Kasumi-1 (cell line): Measurements from ENCODE around the gene VASH2.
"Not testable (repeated sequence)": the region's sequence is repeated elsewhere in the genome, so short reads cannot be mapped to it uniquely, and the experiment has no call there.

Experiments
- DNase-seq, 2 experiments: peaks; one replicate each; lab custom pipeline; 2025; lab: John Stamatoyannopoulos, UW

Gene VASH2

DNA sequence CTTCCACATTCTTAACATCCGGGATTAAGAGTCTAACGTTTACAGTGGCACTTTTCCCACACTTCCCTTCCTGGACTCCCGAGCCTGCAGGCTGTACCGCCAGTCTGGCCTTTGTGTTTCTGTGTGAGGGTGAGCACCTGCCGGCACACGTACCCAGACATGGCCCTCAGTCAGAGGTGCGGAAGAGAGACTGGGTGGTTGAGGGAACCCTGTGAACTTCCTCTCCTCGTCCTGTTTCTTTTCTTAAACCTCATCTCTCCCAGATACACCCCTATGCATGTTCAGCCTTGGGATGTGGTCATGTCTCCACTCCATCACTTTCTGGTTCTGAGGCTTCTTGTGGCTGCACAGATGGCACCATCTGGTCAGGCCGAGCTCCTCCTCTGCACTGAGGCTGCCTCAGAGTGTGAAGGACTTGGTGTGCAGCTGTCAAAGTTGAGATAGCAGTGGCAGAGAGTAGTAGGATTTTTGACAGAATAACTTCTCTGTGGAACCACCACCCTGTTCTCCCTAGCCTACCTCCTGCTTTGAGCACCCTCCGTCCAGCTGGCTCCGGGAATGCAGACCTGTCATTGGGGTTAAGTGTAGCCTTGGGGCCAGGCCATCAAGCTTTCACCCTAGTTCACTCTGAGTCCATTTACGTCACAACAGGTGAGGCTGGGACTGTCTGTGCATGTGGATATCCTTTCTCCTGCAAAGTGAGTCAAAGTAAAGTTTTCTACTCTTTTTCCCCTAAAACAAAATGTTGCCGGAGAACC lies 31.4 kb downstream of the VASH2 start:
- no peak for DNase-seq

DNA sequence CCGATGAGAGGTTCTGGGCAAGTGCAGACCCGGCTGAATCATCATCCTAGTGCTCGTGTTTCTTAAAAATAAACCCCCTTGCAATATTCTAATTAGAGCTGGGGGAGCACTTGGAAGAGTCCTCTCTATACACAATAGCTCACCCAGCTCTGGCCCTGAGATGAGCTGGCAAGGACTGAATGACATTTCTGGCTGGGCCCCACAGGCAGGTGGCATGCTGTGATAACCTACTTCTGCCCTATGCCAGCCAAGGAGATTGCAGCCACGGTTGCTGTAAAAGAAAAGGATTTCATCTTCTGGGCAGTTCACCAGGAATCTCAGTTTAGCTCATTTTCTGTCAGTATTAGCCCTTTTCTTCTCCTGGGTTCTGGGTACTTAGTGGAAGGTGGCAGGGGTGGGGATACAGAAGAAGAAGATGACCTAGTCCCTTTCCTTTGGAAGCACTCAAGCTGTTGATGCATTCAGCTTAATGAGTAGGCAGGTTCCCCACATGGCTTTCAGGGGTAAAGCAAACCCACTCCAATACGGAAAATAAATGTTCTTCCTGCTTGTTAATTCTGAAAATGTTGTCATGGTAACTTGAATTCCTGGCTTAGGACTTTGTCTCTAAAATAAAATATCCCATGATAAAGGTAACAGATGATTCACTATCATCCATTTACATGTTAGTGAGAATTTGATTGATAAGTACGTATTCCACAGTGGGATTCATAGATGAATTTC lies 32.2 kb downstream of the VASH2 start:
- no peak for DNase-seq

DNA sequence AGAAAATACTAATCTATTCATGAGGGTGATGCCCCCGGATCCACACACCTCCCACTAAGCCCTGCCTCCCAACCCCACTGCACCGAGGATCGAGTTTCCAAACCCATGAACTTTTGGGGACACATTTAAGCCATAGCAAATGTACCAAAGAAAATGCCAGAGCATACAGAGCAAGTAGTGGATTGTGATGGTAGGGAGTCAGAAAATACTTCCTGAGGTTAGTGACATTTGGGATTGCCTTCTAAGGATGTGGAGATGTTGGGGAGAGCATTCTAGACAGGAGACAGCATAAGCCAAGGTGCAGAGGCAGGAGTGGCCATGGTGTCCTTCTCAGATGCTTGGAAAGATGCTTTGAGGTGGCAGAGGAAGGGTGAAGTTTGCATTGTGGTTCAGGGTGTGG lies 33.1 kb downstream of the VASH2 start:
- DNase-seq = no peak

DNA sequence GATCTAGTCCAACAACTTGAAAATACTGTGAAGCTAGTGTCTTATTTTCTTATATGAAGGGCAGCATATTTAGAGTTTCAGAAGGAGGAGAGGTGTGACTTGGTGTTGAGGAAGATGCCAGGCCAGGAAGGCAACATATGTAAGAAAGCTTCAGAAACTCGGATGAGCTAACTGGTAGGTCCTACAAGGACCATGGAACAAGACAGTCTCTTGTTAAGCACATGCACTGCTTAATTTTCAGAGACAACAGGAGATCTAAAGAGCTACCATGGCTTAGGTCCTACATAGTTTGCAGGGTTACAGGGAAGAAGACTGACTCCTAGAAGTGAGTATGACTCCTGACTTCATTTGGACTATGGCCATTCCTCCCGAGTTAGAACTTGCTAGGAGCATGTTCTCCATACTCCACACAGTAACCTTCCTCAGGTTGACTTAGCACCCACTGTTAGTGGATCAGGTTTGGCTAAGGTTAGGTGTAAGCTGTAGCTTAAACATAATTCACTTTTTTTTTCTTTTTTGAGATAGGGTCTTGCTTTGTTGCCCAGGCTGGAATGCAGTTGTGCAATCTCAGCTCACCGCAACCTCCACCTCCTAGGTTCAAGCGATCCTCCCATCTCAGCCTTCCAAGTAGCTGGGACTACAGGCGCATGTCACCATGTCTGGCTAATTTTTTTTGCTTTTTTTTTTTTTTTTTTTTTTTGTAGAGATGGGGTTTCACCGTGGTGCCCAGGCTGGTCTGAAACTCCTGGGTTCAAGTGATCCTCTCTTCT lies 34.4 kb downstream of the VASH2 start:
- DNase-seq = no peak

DNA sequence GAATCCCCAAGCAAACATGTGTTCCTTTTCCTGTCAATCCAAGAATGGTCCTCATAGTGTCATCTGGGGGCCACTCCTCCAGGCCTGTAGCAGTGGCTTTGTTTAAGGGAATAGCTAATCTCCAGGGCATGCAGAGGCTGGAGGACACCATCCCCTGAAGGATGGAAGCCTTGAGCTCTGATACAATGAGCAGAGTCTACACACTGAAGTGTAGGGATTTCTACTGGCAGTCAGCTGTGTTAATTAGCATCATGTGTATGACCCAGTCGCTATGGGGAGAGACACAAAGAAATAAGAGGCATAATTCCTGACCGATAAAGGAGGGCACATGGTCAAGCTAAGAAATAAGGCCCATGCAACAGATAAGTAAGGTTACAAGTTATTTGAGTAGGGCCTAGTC lies 36.2 kb downstream of the VASH2 start:
- DNase-seq = no peak

DNA sequence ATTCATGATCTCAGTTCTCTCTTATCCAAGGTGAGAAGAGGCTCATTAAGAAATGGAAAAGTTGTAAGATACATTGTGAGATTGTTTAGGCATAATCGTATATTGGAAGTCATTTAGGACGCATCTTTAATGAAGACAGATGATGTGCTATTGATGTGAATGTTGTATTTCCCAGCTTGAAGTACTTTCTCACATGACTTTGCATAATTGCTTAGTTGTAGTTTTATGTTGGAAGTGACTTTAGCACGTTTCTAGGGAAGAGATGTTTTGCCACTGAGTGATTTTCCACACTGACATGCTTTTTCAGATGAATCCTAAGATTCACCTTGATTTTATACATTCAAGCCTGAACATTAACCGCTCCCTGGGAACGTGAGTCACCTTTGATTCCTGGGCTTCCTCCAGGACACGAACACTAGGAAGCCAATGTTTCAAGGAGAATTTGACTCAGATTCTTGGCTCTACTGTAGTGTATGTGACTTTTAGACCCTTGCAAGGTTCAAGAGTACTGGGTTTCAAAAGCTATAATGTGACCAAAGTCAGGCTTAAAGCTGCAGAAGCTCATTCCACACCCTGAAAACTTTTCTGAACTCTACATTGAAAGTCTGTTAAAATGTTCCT lies 37.5 kb downstream of the VASH2 start:
- no peak for DNase-seq

GRCh38 chr1:212990276-212990675 lies 39.9 kb downstream of the VASH2 start:
- DNase-seq = no peak

DNA sequence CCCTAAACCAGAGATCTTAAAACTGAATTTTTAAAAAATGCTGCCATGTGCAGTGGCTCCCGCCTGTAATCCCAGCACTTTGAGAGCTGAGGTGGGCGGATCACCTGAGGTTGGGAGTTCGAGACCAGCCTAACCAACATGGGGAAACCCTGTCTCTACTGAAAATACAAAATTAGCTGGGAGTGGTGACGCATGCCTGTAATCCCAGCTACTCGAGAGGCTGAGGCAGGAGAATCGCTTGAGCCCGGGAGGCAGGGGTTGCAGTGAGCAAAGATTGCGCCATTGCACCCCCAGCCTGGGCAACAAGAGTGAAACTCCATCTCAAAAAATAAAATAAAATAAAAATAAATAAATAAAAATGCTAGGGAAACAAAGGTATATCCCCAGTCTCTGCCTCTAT lies 43.6 kb downstream of the VASH2 start:
- not testable (repeated sequence) for DNase-seq

DNA sequence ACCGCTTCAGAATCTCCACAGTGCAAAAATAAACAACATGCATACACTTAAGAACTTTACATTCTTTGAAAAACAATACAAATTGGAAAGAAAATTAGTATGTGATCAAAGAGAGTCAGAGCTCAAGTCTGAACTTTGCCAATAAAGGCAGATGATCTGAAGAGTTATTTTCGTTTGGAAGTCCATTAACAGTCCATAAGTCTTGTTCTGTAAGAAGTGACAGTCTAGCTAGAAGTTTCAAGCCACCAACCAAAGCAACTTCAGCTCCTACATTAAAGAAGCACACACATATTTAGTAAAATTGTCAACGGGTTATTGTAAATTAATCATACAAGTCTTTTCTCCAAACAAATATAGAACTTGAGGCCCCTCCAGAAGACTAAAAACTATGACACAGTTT lies 44.6 kb downstream of the VASH2 start:
- no peak for DNase-seq

DNA sequence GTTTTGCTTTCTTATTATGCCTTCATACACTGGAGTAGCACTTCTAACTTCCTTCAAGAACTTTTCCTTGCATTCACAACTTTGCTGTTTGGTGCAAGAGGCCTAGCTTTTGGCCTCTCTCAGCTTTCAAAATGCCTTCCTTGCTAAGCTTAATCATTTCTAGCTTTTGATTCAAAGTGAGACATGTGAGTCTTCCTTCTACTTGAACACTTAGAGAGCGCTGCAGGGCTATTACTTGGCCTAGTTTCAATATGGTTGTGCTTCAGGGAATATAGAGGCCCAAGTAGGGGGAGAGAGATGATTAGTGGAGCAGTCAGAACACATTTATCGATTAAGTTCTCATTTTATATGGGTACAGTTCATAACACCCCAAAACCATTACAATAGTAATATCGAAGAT lies 52.9 kb downstream of the VASH2 start:
- no peak for DNase-seq

GRCh38 chr1:213008564-213008963 lies 58.2 kb downstream of the VASH2 start:
- DNase-seq = peak in 1 of 2 experiments; percentile 8

DNA sequence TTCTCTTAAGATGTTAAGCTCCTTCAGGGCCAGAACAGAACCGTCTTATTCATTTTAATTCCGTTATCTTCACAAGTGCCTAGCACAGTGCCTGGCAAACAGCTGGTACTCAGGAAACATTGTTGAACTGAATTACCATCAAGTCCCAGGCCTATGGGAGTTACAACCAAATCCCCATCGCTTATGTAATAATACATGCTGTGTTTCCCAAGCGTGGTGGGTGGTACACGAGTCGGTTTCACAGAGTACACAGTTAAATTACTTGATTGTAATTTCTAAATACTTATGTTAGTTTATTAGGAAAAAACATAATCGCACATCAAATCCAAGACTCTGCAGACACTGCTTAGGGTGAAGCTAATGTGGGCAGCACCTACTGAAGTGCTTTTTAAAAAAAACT lies 64.3 kb downstream of the VASH2 start:
- peak in 1 of 2 experiments; percentile 37 for DNase-seq

DNA sequence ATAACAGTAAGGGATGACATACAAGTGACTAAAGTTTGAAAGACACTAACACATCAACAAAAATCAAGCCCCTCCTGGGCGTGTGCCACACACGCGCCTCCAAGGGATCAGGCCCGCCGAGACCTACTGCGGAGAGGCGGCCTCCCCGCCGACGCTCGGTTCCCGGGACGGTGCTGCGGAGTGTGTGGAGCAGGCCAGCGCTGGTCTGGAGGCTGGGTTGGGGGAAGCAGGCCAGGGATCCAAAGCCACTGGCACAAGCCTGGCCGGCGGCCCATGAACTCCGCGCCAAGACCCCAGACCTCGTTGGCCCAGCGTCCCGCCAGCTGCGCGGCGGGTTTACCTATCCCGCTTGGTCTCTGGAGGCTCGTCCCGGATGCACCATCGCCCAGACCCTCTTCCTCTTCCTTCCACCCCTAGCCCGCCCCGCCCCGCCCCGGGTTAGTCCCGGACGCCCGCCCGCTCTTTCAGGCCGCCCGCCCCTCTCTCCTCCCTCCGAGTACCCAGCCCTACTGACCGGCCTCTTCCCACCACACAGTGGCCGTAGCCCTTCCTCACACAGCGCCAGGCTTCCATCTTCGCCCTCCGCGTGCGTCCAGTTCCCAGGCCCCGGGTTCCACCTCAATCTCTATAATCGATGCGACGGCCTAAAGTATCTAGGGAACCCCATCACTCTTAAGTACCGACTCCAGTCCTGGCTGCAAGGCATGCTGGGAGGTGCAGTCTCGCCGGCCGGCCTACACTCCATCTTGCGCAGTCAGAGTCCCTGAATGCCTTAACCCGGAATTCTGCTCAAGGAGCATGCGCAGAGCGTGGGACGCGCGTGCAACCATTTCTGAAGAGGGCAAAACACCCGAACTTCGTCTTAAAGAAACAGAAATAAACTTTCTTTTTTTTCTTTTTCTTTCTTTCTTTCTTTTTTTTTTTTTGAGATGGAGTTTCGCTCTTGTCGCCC lies 65.0 kb downstream of the VASH2 start, which contains the start of gene ANGEL2:
Gene ANGEL2, minus strand, starts transcription at position 769 of the 952 bp plus-strand sequence. Its CDS starts 196 bp downstream, at position 573.
- peak; percentile 96 to 98 for DNase-seq

GRCh38 chr1:213017447-213018273 lies 67.3 kb downstream of the VASH2 start:
- DNase-seq = no peak

DNA sequence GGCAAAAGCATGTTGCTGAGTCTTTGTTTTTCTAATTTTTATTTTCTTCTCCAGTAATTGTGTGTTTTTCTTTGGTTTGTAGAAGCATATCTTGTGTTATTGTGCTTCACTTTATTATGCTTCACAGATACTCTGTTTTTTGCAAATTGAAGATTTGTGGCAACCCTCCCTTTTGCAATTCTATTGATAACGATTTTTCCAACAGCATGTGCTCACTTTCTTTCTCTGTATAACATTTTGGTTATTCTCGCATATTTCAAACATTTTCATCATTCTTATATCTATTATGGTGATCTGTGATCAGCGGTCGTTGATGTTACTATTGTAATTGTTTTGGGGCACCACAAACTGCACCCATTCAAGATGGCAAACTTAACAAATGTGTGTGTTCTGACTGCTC lies 69.1 kb downstream of the VASH2 start:
- DNase-seq = no peak

DNA sequence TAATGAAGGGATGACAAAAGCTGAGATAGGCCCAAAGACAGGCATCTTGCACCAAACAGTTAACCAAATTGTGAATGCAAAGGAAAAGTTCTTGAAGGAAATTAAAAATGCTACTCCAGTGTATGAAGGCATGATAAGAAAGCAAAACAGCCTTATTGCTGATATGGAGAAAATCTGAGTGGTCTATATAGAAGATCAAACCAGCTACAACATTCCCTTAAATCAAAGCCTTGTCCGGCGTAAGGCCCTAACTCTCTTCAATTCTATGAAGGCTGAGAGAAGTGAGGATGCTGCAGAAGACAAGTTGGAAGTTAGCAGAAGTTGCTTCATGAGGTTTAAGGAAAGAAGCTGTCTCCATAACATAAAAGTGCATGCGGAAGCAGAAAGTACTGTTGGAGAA lies 69.7 kb downstream of the VASH2 start:
- DNase-seq = no peak

- not testable (repeated sequence) for DNase-seq
These were observed 76.7 kb downstream of the VASH2 start for GRCh38 chr1:213027024-213027423.

- DNase-seq = no peak
These were observed 82.3 kb downstream of the VASH2 start for GRCh38 chr1:213032651-213033050.

GRCh38 chr1:213034713-213035112 lies 84.4 kb downstream of the VASH2 start:
- no peak for DNase-seq

DNA sequence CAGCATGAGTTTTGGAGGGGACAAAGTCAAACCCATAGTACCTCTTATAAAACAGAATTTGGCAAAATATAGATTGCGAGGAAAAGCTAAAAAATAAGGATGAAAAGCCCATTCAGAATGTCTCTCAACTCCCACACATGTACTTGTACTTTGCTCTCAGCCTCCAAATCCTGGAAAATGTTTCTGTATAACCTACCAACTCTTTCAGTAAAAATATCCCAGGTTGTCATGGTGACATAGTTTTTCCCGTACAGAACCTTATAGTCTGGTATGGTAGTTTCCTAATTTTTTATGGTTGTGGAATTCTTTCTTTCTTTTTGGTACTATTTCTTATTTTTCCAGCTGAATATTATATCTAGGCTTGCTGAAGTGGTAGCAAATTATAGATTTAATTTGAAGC lies 85.2 kb downstream of the VASH2 start:
- no peak for DNase-seq
